ENCODE results near the gene PLA2G6.

The PLA2G6 gene

DNA sequence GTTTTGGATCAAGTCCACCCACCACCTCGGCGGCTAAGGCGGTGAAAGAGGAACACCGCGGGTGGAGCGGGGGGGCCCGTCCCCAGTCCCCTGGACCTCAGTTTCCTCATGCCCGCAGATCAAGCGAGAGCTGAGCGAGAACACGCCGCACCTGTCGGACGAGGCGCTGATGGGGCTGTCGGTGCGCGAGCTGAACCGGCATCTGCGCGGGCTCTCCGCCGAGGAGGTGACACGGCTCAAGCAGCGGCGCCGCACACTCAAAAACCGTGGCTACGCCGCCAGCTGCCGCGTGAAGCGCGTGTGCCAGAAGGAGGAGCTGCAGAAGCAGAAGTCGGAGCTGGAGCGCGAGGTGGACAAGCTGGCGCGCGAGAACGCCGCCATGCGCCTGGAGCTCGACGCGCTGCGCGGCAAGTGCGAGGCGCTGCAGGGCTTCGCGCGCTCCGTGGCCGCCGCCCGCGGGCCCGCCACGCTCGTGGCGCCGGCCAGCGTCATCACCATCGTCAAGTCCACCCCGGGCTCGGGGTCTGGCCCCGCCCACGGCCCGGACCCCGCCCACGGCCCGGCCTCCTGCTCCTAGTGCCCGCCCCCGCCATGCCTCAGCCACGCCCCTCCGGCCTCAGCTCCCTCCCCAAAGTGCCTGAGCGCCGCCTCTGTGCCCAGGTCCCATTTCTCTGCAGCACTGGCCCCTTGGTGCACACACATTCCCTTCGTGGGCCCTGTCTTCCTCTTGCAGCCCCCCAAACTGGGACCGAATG, 32.8 kb upstream of the PLA2G6 start:
- peak; percentile 53 to 66 for DNase-seq

GRCh38 chr22:38213990-38214301, 32.3 kb upstream of the PLA2G6 start:
- DNase-seq, result no peak

GRCh38 chr22:38213319-38213989, 31.8 kb upstream of the PLA2G6 start:
- DNase-seq, result no peak

GRCh38 chr22:38212442-38212841, 30.8 kb upstream of the PLA2G6 start:
- no peak for DNase-seq

- no peak for DNase-seq
Measured at GRCh38 chr22:38211556-38211955, 29.9 kb upstream of the PLA2G6 start.

DNA sequence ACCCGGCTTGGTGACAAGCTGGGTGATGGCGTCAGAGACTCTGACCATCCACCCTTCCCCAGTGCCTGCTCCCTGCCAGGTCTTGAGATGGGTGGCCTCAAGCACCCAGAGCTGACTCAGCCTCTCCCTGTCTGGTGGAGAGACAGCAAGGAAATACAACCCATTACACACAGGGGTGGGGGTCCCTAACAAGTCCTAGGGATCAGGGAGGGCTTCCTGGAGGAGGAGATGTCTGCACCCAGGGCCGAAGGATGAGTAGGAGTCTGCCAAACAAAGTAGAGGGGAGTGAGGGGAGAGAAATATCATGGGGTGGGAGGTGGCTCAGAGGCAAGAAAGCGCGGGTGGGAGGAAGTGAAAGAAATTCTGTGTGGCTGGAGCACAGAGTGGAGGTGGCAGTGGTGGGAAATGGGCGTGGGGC, 26.9 kb upstream of the PLA2G6 start:
- no peak for DNase-seq

DNA sequence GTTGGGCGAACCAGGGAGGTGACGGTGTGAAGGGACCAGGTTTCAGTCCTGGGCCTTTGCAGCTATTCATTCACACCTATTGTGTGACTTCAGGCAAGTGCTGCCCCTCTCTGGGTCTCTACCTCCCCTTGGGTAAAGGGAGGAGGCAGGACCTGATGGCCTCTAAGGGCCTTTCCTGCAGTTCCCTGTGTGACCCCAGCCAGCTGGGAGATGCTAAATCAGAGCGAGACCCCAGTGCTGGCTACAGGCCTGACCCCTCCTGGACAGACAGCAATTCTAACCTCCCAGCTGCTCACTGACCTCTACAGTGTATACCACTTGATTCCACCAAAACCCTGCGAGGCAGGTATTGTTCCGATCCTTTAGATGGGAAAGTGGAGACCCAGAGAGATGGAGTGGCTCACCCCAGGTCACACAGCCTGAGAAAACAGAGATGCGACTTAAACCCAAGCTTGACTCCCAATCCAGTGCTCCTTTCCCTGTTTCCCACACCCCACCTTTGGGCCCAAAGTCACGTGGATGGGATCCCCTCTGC, 26.3 kb upstream of the PLA2G6 start:
- DNase-seq, result no peak

DNA sequence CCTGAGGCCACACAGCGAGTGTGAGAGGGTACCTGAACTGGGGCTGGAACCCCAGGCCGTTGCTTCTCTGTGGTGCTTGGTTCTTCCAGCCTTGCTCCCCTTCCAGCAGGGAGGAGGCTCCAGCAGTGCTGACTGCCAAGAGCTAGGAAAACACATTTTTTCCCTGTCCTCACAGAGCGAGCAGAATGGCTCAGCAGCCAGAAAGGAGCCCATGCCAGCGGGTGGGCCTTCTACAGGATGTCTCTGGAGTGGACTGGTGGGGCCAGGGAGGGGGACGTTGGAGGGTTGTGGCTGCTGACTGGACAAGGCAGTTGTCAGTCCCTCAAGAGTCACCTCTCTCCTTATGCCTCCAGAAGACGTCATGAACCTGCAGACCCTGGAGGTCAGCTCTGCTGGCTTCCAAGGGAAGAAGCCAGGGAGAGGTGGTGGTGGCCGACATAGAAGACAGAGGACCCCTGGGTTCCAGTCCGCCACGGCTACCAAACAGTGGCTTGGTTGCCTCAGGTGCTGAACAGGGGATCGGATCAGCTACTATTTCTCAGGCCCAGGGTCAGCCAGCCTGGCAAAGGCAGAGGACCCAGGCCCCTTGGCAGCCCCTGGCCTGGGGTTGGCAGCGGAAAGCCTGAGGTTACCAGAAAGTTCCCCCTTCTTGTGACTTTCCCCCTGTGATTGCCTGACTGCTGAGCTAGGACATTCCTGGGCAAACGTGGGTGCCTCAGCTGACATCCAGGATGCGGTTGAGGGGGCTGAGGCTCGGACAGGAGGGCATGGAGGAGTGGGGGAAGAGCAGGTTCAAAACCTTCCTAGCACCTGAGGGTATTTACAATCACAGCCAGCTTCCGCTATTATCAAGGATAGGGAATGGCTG, 23.9 kb upstream of the PLA2G6 start:
- DNase-seq, result no peak

DNA sequence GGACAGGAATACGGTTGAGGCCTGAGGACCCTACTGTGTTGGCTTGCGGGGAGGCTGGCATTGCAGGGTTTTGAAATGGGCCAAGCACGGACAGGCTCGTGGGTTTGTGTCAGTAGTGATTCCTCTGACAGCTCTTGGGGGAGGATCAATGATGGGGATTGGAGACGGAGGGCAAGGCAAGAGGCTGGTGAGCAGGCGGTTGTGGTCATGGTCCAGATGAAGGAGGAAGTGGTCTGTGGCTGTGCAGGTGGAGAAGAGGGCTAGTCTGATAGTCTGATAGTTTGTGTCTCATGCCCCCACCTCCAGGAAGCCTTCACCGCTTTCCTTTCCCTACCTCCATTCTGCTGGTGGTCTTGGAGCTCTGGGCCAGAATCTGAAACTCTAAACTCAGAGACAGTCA, 23.2 kb upstream of the PLA2G6 start:
- no peak for DNase-seq

GRCh38 chr22:38203855-38204514, 22.4 kb upstream of the PLA2G6 start:
- DNase-seq, result no peak

GRCh38 chr22:38203090-38203810, 21.6 kb upstream of the PLA2G6 start:
- no peak for DNase-seq

- peak; percentile 45 to 47 for DNase-seq
Measured at GRCh38 chr22:38202437-38203089, 20.9 kb upstream of the PLA2G6 start.

GRCh38 chr22:38201711-38202436, 20.2 kb upstream of the PLA2G6 start, which contains the start of gene MAFF:
Gene MAFF, plus strand, starts transcription at chr22:38201994. Its CDS starts 11,860 bp downstream, at chr22:38213854.
- peak; percentile 86 to 91 for DNase-seq

DNA sequence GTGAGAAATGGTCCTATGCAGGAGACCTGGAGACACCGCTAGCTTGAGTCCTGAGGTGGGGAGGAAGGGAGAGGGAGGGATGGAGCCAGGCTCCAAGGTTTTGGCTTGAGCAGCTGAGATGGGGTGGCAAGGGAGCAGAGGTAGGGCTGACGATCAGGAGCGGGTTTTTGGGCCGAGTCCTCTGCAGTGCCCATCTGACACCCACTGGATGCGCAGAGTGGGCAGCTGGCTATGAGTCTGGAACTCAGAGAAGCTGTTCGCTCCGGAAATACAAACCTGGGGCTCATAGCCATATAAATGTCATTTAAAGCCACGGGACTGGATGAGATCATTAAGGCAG, 19.7 kb upstream of the PLA2G6 start:
- DNase-seq, result no peak

GRCh38 chr22:38199826-38200559, 18.4 kb upstream of the PLA2G6 start:
- no peak for DNase-seq

GRCh38 chr22:38196791-38197419, 15.3 kb upstream of the PLA2G6 start:
- DNase-seq, result no peak

DNA sequence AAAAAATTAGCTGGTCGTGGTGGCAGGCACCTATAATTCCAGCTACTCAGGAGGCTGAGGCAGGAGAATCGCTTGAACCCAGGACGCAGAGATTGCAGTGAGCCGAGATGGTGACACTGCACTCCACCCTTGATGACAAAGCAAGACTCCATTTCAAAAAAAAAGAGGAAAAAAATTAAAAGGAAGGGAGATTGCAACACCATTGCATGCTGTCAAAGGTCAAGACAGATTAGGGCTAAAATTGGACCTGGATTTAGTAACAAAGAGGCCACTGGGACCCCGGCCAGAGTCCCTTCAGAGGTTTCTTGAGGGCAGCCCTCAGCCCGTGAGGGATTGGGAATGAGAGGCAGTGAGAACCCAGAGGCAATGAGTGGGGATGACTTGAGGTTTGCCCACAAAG, 11.9 kb upstream of the PLA2G6 start:
- no peak for DNase-seq

DNA sequence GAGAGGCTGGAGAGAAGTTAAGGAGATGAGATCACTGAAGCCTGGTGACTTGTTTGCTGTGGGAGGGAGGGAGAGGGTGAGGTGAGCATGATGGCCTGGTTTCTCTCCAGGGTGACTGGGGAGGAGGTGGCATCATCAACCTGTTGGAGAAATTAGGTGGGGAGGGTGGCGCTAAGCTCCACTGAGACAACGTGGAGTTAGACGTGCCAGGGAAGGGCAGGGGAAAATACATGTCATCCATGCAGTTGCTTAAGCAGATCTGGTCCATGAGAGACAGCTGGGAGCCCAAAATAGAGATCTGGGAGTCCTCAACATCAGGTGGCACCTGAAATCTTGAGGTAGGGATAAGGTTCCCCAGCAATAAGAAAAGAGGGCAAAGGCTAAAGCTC, 10.8 kb upstream of the PLA2G6 start:
- no peak for DNase-seq

DNA sequence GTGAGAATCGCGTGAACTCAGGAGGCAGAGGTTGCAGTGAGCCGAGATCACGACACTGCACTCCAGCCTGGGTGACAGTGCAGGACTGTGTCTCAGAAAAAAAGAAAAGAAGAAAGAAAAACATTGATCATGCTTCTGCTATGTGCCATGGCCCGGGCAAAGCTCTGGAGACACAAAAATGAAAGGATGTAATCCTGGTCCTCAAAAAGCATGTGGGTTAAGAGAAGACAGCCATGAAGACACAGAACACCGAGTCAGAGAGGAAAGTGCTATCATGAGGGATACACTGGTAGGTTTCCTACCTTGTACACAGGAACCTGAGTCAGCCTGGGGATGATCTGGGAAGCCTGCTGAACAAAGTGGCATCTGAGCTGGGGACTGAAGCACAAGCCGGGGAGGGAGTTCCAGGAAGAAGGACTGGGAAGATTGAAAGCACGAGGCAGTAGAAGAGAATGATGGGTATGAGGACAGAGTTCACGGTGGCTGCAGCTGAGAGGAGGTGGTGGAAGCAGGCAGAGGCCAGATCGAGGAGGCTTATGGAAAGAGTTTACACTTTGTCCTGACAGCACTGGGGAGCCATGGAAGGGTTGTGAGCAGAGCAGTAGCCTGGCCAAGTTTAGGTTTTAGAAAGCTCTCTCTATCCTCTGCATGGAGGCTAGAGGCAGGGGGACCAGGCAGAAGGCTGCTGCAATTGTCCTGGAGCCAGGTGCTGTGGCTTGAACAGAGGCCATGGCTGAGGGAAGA, 10.3 kb upstream of the PLA2G6 start:
- DNase-seq, result no peak

All from stimulated activated CD4-positive, alpha-beta T cell treated with anti-CD3 and anti-CD28 coated beads, Interleukin-2, amount 100 ng/mL, for 48 hours (primary cell).